HG02763 (cell line): Measurements from ENCODE around the gene NTHL1.

ENCODE experiments used
- ATAC-seq: cut with Tn5 transposase; IDR thresholded peaks from one replicate; pipeline ENCODE4 v1.9.1; 2021; ENCODE audit warnings: mild to moderate bottlenecking, moderate library complexity; ENCODE audit not compliant: unreplicated experiment

NTHL1 gene

DNA sequence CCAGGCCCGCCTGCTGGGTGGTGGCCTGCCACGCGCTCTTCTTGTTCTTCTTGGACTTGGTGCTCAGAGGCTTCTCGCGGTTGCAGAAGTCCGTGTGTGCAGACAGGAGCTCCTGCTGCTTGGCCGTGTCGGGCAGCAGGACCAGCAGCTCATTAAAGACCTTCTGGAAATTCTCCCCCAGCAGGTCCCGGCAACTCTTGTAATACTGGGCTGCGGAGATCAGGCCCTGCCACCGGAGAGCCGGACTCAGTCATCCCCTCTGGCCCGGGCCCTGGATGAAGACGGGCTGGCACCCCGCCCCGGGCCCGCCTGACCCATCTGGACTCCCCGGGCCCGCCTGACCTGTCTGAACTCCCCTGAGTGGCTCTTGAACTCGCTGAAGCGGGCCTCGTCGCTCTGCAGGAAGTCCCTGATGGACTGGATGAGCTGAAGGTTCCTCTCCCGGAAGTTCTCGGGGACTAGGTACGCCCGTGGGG lies 49.2 kb downstream of the NTHL1 start:
- ATAC-seq = no peak

DNA sequence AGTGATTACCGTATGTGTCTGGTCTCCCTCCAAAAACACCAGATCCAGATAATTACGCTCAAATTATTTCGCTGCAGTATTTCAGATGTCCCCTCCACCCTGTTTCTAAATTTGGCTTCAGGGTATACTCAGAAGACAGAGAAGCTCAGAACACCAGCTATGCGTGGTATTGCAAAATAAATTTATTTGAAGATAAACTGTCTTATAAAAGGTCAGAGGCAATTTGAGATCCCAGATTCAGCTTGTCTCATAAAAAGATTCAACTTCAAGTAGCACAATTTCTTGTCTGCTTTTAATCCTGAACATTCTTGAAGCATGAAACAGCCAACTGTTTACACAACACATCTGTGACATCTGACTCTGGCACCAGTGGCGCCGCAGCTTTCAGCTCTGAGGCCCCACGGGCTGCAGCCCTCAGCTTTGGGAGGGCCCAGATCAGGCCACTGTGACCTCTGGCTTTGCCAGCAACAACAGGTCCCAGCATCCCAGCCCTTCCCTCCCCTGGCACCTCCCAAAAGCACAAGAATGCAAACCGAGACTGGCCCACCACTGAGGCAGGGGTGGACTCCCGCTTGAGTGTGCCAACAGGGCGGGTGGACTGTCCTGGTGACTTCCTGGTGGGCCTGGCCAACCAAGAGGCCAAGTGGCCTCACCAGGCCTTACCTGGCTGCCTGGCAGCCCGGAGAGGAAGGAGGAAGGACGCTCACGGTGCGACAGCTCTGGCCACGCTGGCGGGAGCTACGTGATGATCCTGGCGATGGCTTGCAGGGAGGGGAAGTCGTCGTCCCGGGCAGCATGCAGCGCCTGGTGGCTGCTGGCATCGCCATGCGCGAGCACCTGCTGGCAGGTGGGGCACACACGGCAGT lies 49.9 kb downstream of the NTHL1 start:
- ATAC-seq = no peak

DNA sequence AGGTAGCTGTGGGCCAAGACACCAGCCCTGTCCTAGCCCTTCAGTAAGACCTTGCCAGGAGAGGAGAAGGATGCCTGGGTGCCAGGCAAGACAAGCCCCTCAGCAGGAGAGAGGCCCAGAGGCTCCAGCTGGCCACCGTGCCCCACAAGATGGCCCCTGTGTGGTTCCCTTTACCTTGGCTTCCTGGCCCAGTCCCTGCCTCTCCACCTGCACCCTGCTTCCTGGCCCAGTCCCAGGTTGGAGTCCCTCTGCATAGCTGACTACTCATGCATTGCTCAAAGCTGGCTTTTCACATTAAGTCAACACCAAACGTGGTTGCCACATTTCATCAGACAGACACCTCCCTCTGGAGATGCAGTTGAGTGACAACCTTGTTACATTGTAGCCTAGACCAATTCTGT lies 53.9 kb downstream of the NTHL1 start:
- ATAC-seq = no peak

DNA sequence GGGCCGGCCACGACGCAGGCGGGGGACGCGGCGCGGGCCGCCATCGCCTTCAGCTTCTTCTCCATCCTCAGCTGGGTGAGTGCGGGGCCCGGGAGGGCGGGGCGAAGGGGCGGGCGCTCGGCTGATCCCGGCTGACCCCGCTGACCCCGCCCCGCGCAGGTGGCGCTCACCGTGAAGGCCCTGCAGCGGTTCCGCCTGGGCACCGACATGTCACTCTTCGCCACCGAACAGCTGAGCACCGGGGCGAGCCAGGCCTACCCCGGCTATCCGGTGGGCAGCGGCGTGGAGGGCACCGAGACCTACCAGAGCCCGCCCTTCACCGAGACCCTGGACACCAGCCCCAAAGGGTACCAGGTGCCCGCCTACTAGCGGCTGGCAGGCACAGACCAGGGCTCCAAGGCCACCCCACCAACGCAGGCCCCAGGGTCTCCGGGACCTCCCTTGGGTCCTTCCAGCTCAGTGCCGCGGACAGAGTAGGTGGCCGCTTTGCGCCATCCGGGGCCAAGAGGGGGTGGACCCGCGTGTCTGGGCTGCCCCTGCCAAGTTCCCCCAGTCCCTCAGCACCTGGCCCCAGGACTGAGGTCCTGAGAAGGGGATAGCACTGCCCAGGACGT lies 54.8 kb downstream of the NTHL1 start:
- ATAC-seq = no peak

DNA sequence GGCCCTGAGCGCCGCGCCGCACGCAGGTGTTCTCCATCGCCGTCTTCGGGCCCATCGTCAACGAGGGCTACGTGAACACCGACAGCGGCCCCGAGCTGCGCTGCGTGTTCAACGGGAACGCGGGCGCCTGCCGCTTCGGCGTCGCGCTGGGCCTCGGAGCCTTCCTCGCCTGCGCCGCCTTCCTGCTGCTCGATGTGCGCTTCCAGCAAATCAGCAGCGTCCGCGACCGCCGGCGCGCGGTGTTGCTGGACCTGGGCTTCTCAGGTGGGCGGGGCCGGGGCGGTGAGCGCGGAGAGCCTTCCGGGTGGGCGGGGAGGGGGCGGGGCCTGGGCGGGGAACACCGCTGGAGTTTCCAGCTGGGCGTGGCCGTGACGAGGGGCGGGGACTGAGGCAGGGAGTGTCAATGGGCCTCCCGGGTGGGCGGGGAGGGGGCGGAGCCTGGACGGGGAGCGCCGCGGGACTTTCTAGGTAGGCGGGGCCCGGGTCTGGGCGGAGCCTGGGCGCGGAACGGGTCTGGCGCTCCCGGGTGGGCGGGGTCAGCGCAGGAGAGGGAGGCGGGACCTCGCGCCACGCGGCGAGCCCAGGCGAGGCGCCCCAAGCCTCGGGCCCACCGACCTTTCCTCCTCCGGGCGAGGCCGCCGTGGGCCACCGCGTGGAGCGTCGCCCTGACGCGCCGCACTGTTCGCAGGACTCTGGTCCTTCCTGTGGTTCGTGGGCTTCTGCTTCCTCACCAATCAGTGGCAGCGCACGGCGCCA lies 55.5 kb downstream of the NTHL1 start:
- peak; percentile 49 for ATAC-seq

DNA sequence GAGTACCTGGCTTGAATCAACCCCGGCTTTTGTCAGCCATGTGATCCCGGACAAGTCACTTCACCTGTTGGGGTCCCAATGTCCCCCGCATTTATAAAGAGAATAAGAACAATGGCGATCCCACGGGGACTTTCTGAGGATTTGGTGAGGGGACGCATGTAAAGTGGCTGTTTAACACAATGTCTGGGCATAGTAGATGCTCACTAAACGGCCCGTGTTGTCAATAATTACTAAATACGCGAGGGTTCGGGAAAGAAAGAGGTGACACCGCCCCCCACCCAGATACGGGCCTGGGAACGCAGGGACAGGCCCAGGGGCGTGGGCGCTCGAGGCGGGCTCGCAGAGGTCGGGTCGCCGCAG lies 56.1 kb downstream of the NTHL1 start:
- no peak for ATAC-seq

DNA sequence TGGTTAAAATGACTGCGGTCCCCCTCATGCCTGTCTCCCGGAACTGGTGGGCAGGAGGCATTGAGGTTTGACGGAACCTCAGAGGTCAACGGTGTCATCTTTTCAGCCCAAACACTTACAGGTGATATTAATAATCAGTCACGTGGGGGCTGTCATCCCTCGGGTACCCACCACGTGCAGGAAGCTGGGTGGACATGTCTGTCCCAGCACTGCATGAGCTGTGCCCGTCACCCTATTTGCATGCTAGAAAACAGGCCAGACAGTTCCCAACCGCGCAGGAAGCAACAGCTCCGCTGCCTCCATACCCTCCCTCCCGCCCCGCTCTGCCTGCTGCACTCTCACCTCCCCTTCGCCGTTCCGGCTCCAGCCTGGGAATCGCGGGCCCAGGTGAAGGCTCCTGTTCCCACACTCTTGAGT lies 56.5 kb downstream of the NTHL1 start:
- ATAC-seq = peak; percentile 31

DNA sequence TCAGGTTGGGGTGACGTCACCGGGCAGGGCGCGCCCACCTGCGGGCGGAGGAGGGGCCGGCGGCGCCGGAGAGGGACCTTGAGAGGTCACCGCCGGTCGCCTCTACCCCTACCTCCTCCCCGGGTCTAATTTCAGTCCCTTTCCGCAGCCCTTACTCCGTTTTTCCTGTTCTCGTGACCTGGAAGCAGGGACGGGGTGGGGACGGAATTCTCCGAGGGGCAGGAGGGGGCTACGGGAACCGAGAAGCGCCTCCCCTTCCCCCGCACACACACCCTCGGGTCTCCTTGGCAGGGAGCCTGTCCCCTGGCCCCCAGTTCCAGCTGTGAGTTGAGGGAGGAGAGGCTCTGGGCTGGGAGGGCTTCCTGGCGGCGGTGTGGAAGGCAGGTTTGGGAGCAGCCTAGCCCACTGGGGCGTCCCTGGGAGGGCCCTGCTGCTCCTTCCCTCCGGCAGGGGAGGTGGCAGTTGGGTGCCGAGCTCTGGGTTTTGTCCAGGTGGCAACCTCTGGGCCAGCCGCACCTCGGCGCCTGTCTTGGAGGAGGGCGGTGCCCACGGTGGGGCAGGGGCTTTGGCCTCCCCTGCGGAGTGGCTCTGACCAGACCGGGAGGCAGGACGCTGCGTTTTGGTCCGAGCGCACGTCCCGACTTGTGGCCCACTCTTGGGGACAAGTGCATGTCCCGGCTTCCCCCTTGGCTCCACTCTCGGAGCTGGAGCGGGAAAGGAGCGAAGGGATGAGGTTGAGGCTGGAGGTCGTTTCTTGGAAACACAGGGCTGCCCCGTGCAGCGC lies 57.1 kb downstream of the NTHL1 start:
- ATAC-seq = no peak

DNA sequence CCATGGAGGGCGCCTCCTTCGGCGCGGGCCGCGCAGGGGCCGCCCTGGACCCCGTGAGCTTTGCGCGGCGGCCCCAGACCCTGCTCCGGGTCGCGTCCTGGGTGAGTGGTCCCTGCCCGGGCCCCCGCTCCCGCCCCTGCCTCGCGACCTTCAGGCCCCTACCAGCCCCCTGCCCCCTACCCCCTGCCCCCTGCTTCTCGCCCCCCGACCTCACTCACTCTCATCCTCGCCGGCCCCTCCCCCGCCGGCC lies 57.6 kb downstream of the NTHL1 start:
- no peak for ATAC-seq
